Suprapubic skin (tissue), 4 donors: ENCODE results near the gene NTM. TPM values are rescaled to one million over a fixed set of nuclear protein-coding genes. Genes with fewer than 3 reads are reported as not detected.

Experiments
- DNase-seq, 2 donors: peaks; one replicate each; pipeline ENCODE4 v3.0.0-alpha.2; 2019; ENCODE audit warnings: low spot score in 2 of 2
- H3K27ac ChIP-seq: fragments of 200-600 bp; sonication (generic); one replicate; pipeline ENCODE4 v1.5.1; 2019
- H3K27me3 ChIP-seq: fragments of 200-600 bp; sonication (generic); one replicate; pipeline ENCODE4 v1.5.1; 2019
- H3K36me3 ChIP-seq: fragments of 200-600 bp; sonication (generic); one replicate; pipeline ENCODE4 v1.5.1; 2019
- H3K4me1 ChIP-seq: fragments of 200-600 bp; sonication (generic); one replicate; pipeline ENCODE4 v1.5.1; 2019
- H3K4me3 ChIP-seq: fragments of 200-600 bp; sonication (generic); one replicate; pipeline ENCODE4 v1.5.1; 2019; ENCODE audit warnings: mild to moderate bottlenecking
- H3K9me3 ChIP-seq: fragments of 200-600 bp; sonication (generic); one replicate; pipeline ENCODE4 v1.5.1; 2019
- CTCF ChIP-seq, 2 donors: fragments of 200-600 bp in 1 of 2; fragments of 450-650 bp in 1 of 2; sonication (generic) in 1 of 2; IDR thresholded peaks; one replicate each; pipeline ENCODE4 v1.5.1; 2016 to 2019; ENCODE audit warnings: antibody characterized with exemption in 2 of 2, mild to moderate bottlenecking in 1 of 2, moderate library complexity in 1 of 2
- EP300 ChIP-seq: sonication (generic); formaldehyde crosslinking; IDR thresholded peaks from one replicate; pipeline ENCODE4 v1.6.1; 2017; ENCODE audit warnings: antibody characterized with exemption
- POLR2A ChIP-seq, 2 donors: fragments of 450-650 bp; IDR thresholded peaks; one replicate each; pipeline ENCODE4 v1.6.1; 2017; ENCODE audit warnings: antibody characterized with exemption in 2 of 2, mild to moderate bottlenecking in 2 of 2, moderate library complexity in 2 of 2
- POLR2AphosphoS5 ChIP-seq, 3 donors: sonication (generic); formaldehyde crosslinking; IDR thresholded peaks; one replicate each; pipeline ENCODE4 v1.6.1; 2017; ENCODE audit warnings: antibody characterized with exemption in 3 of 3
- WGBS: methylation state at CpG from one replicate; pipeline ENCODE4 v1.1.5; 2018; 5-methylcytosine and 5-hydroxymethylcytosine counted together
- total RNA-seq, 4 donors: library from RNA; depleted of rRNA; stranded (reverse); fragments of >200 nt; gene quantifications; one replicate each; pipeline ENCODE4 v1.1.0, GENCODE V29; 2016

The NTM gene
- total RNA-seq, 4 donors from 2014 or later = 0.19 to 19.1 (median 2.1) TPM

DNA sequence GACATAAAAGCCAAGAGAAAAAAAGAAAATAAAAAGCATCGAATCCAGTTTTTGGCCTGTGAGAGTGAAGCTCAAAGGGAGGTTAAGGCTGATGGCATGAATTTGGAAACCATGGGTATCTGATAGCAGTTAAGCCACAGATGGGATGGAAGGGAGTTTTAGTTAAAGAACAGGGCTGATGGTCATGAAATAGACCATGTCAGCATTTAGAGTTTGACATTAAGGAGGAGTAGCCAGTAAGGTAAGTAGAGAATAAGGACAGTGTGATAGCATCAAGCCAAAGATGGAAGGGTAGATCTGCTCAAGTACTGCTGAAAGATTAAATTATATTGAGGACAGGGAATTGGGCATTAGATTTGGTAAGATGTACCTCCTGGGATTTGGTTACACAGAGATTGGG lies 826.5 kb downstream of the NTM start:
- no peaks in the 10 kb centered on the region for H3K9me3 ChIP-seq
- no peaks in the 10 kb centered on the region for H3K4me1 ChIP-seq
- H3K27me3 ChIP-seq = no peaks in the 10 kb centered on the region
- H3K4me3 ChIP-seq = no peak overlapping the region
- DNase-seq = no peak
- no peak for TF ChIP-seq CTCF (IDR thresholded peaks at IDR 0.05)
- TF ChIP-seq POLR2AphosphoS5 (IDR thresholded peaks at IDR 0.05) = no peak
- no peak for TF ChIP-seq EP300
- TF ChIP-seq POLR2A (IDR thresholded peaks at IDR 0.05) = no peak
- H3K27ac ChIP-seq = no peak overlapping the region
- 94% methylated on average over 1 of the region's 1 CpG for WGBS
- H3K36me3 ChIP-seq = no peaks in the 10 kb centered on the region

GRCh38 chr11:132200353-132200936 lies 830.0 kb downstream of the NTM start:
- Histone ChIP-seq H3K27me3 (no peaks in the 10 kb centered on the region), H3K27ac (no peak overlapping the region), H3K4me3 (no peak overlapping the region), H3K9me3 (no peaks in the 10 kb centered on the region), H3K36me3 (no peaks in the 10 kb centered on the region), H3K4me1 (no peaks in the 10 kb centered on the region)
- TF ChIP-seq CTCF (IDR thresholded peaks at IDR 0.05) = no peak
- no peak for TF ChIP-seq POLR2A (IDR thresholded peaks at IDR 0.05)
- TF ChIP-seq EP300 = no peak
- TF ChIP-seq POLR2AphosphoS5 (IDR thresholded peaks at IDR 0.05) = no peak
- DNase-seq = no peak
- WGBS = 82% methylated on average over 6 of the region's 6 CpGs

GRCh38 chr11:132202621-132203020 lies 832.2 kb downstream of the NTM start:
- no peak for TF ChIP-seq EP300
- TF ChIP-seq POLR2AphosphoS5 (IDR thresholded peaks at IDR 0.05) = no peak
- TF ChIP-seq CTCF (IDR thresholded peaks at IDR 0.05) = no peak
- TF ChIP-seq POLR2A (IDR thresholded peaks at IDR 0.05) = no peak
- Histone ChIP-seq H3K9me3 (no peaks in the 10 kb centered on the region), H3K4me3 (no peak overlapping the region), H3K36me3 (no peaks in the 10 kb centered on the region), H3K27me3 (no peaks in the 10 kb centered on the region), H3K4me1 (no peaks in the 10 kb centered on the region), H3K27ac (no peak overlapping the region)
- DNase-seq = no peak
- WGBS = 63% methylated on average over 3 of the region's 3 CpGs

- TF ChIP-seq EP300 = no peak
- TF ChIP-seq POLR2A (IDR thresholded peaks at IDR 0.05) = no peak
- no peak for TF ChIP-seq POLR2AphosphoS5 (IDR thresholded peaks at IDR 0.05)
- TF ChIP-seq CTCF (IDR thresholded peaks at IDR 0.05) = no peak
- Histone ChIP-seq H3K36me3 (no peaks in the 10 kb centered on the region), H3K9me3 (no peaks in the 10 kb centered on the region), H3K27ac (no peak overlapping the region), H3K27me3 (no peaks in the 10 kb centered on the region), H3K4me1 (no peaks in the 10 kb centered on the region), H3K4me3 (no peak overlapping the region)
- WGBS = 94% methylated on average over 4 of the region's 4 CpGs
- DNase-seq = no peak
These were observed 834.6 kb downstream of the NTM start for GRCh38 chr11:132205006-132205405.

DNA sequence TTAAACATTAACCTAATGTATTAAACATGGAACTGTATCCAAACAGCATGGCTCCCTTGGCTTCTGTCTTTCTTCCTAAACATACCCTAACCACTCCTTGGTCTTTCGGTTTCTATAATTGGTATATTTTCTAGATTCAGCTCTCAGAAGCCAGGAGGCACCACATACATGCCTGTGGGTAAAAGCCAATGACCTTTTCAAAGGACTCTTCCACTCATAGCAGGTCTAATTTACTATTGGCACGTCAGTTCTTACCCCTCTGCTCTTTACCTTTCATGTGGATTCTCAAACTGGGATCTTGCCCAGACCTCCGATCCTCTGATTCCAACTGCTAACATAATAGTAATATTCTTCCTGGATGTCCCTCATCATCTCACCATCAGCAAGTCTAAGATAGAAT lies 835.1 kb downstream of the NTM start:
- no peak overlapping the region for H3K4me3 ChIP-seq
- H3K36me3 ChIP-seq = no peaks in the 10 kb centered on the region
- no peak for TF ChIP-seq CTCF (IDR thresholded peaks at IDR 0.05)
- TF ChIP-seq POLR2AphosphoS5 (IDR thresholded peaks at IDR 0.05) = no peak
- no peak for TF ChIP-seq EP300
- no peaks in the 10 kb centered on the region for H3K4me1 ChIP-seq
- no peaks in the 10 kb centered on the region for H3K9me3 ChIP-seq
- H3K27me3 ChIP-seq = no peaks in the 10 kb centered on the region
- no peak for DNase-seq
- WGBS = 83% methylated on average over 3 of the region's 3 CpGs
- H3K27ac ChIP-seq = no peak overlapping the region
